HG03103 (cell line): Measurements from ENCODE around the gene WFDC6.

Source experiments
- ATAC-seq: cut with Tn5 transposase; IDR thresholded peaks from one replicate; pipeline ENCODE4 v1.9.1; 2021; ENCODE audit warnings: low read depth; ENCODE audit not compliant: unreplicated experiment

The WFDC6 gene

DNA sequence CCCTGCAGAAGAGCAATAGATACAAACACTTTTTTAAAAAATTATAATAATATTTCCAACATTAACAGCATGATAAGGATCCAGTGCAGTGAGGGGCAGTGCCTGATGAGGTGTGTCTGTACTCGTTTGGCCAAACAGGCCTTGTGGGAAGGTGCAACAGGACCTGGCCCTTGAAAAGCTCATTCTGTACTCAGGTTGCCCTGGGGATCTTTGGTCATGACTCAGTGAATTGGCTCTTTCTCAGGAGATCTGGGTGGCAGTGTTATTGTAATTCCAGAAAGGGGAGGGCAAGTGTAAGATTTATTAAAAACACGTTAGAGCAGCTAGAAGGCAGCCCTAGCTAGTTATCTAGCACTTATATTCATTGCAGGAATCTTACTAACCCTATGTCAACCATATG lies 21.0 kb downstream of the WFDC6 start:
- ATAC-seq, result no peak

GRCh38 chr20:45515147-45515913 lies 24.0 kb downstream of the WFDC6 start, which contains the start of gene SPINT3:
SPINT3 (minus strand) TSS chr20:45515622; CDS start chr20:45515608, 14 bp downstream.
- no peak for ATAC-seq

DNA sequence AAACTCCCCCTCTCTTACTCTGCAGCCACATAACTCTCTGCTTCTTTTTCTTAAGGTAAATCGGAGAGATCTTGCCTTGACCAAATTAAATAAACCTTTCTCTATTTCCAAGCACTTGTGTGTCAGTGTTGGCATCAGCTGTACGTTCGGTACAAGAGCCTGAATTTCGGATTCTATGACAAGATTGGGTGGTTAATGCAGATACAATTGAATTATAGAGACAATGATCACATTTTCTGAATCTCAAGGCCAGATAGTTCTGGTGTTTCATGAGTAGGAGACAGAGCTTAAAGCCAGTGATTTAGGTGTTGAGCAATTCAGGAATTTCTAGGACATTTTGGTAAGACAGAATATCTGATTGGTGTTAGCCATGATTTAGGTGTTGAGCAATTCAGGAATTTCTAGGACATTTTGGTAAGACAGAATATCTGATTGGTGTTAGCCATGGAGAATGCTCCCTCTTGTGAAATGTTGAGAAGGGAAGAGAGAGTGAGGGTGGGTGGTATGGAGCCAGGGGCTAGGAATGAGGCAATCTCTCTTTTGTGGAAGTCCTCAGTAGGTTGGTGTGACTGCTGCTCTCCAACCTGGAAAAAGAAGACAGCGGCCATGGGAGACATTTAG lies 28.9 kb downstream of the WFDC6 start:
- no peak for ATAC-seq

GRCh38 chr20:45509091-45509490 lies 30.2 kb downstream of the WFDC6 start:
- no peak for ATAC-seq

- no peak for ATAC-seq
These were observed 31.0 kb downstream of the WFDC6 start for GRCh38 chr20:45508068-45508886.

GRCh38 chr20:45507011-45507820 lies 32.1 kb downstream of the WFDC6 start:
- ATAC-seq, result no peak

DNA sequence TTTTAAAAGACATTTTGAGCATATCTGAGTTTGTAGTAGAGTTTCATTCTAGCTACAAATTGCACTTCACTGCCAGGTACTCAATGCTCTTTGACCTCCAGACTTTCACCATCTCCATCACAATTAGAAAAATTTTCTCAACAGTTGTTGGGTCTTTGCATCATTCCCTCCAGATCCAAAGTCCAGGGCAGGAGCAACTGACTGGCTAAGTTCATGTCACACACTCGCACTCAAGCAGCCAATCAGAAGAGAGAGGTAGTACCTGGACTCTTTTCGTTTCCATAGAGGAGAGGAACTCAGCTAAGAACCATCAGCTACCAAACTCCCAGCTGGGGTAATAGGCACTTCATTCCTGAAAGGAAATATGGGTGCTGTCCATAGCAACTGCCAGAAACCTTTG lies 32.9 kb downstream of the WFDC6 start:
- no peak for ATAC-seq

DNA sequence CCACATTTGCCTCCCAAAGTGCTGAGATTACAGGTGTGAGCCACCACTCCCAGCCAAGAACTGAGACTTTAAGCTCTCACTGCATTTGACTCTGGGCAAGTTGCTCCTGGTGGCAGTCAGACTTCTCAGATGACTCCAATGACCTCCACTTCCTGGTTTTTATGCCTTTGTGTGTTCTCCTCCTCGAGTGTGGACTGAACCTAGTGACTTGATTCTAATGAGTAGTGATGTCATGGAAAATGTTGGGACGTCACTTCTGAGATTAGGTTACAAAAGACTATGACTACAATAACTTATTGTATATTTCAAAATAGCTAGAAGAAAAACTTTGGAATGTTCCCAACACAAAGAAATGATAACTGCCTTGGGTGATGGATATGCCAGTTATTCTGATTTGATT lies 35.9 kb downstream of the WFDC6 start:
- no peak for ATAC-seq

DNA sequence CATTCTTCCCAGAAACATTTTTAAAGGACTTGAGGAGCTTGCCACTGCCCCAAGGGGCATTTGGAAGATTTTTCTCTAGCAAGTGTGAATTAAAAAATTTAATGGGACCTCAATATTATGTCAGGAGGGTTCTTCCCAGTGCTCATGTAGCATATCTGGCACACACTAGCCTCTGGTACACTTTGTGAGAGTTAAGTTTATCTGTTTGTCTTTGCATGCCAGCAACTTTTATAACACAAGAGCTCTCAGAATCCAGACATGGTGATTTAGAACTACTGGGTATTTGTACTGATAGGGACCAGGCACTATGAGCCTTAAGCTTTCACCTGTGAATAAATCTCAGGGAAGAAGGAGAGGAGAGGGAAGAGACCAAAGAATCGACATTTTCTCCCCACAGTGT lies 36.7 kb downstream of the WFDC6 start:
- no peak for ATAC-seq

- no peak for ATAC-seq
These were observed 37.7 kb downstream of the WFDC6 start for GRCh38 chr20:45501600-45501999.

GRCh38 chr20:45500022-45500421 lies 39.3 kb downstream of the WFDC6 start:
- no peak for ATAC-seq

DNA sequence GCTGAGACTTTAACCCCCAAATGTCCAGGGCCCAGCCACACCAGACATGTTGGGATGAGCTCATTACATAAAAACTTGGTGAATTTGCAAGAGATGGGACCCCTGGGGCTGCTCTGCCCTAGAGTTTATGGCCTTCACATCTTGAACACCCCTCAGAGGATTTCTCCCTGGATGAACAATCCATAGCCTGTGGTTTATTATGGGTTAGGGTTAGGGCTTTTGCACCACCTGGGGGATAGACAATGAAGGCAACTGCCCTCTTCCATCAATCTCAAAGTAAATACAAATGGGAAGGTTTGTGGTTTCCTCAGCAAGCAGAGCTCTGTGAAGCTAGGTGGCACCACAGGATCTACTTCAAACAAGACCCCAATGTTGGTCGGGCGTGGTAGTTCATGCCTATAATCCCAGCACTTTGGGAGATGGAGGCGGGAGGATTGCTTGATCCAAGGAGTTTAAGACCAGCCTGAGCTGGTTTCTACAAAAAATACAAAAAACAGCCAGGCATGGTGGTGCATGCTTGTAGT lies 41.2 kb downstream of the WFDC6 start:
- ATAC-seq, result no peak

GRCh38 chr20:45496166-45496565 lies 43.1 kb downstream of the WFDC6 start:
- ATAC-seq, result no peak

- ATAC-seq, result no peak
These were observed 43.8 kb downstream of the WFDC6 start for GRCh38 chr20:45495501-45495941.

DNA sequence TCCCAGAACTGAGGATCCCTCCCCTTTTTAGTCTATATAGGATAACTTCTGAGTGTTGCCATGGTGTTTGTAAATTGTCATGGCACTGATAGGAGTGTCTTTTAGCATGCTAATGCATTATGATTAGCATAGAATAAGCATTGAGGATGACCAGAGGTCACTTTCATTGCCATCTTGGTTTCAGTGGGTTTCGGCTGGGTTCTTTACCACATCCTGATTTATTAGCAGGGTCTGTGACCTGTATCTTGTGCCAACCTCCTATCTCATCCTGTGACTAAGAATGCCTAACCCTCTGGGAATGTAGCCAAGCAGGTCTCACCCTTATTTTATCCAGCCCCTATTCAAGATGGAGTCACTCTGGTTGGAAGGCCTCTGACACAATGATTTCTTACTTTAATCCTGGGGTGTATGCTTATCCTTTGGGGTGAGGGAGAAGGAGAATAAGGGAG lies 50.2 kb downstream of the WFDC6 start:
- no peak for ATAC-seq

- no peak for ATAC-seq
These were observed 52.0 kb downstream of the WFDC6 start for GRCh38 chr20:45487231-45487635.

GRCh38 chr20:45485388-45485787 lies 53.9 kb downstream of the WFDC6 start:
- ATAC-seq, result no peak

- no peak for ATAC-seq
These were observed 54.6 kb downstream of the WFDC6 start for GRCh38 chr20:45484676-45485075.
